Stimulated activated CD8-positive, alpha-beta memory T cell treated with anti-CD3 and anti-CD28 coated beads, Interleukin-15, amount 100 ng/mL, for 24 hours (primary cell): ENCODE measurements around the gene SEZ6L2.
"Not testable (repeated sequence)": the region's sequence is repeated elsewhere in the genome, so short reads cannot be mapped to it uniquely, and the experiment has no call there.

Experiments used
- DNase-seq: peaks from one replicate; pipeline ENCODE4 v3.0.0-alpha.2; 2020; ENCODE audit warnings: low read depth

Gene SEZ6L2

GRCh38 chr16:29909851-29910250 is 10.5 kb upstream of the SEZ6L2 start:
- not testable (repeated sequence) for DNase-seq

GRCh38 chr16:29909391-29909790 is 10.0 kb upstream of the SEZ6L2 start:
- DNase-seq: no peak

GRCh38 chr16:29908719-29909220 is 9.4 kb upstream of the SEZ6L2 start:
- no peak for DNase-seq

- DNase-seq: no peak
Measured at GRCh38 chr16:29907973-29908372, 8.6 kb upstream of the SEZ6L2 start.

GRCh38 chr16:29906520-29907244 is 7.3 kb upstream of the SEZ6L2 start:
- no peak for DNase-seq

- no peak for DNase-seq
Measured at GRCh38 chr16:29905668-29906067, 6.3 kb upstream of the SEZ6L2 start.

- DNase-seq: no peak
Measured at GRCh38 chr16:29904947-29905346, 5.6 kb upstream of the SEZ6L2 start.

- DNase-seq: no peak
Measured at GRCh38 chr16:29903590-29903989, 4.2 kb upstream of the SEZ6L2 start.

- no peak for DNase-seq
Measured at GRCh38 chr16:29901607-29901945, 2.2 kb upstream of the SEZ6L2 start.

GRCh38 chr16:29900888-29901606 is 1.7 kb upstream of the SEZ6L2 start:
- DNase-seq: no peak

- DNase-seq: peak; percentile 47
Measured at GRCh38 chr16:29900102-29900887, 945 bp upstream of the SEZ6L2 start, which contains the start of gene ASPHD1. Gene ASPHD1, plus strand, starts transcription at chr16:29900488. Its CDS starts 484 bp downstream, at chr16:29900972.

GRCh38 chr16:29898804-29899515 is 390 bp downstream of the SEZ6L2 start:
- no peak for DNase-seq

- no peak for DNase-seq
Measured at GRCh38 chr16:29898135-29898803, 1.1 kb downstream of the SEZ6L2 start.

GRCh38 chr16:29897333-29897732 is 2.0 kb downstream of the SEZ6L2 start:
- no peak for DNase-seq

GRCh38 chr16:29896841-29897240 is 2.5 kb downstream of the SEZ6L2 start:
- no peak for DNase-seq

GRCh38 chr16:29894352-29894751 is 5.0 kb downstream of the SEZ6L2 start:
- DNase-seq: no peak

- DNase-seq: no peak
Measured at GRCh38 chr16:29893553-29893952, 5.8 kb downstream of the SEZ6L2 start.

- DNase-seq: no peak
Measured at GRCh38 chr16:29892458-29892813, 6.9 kb downstream of the SEZ6L2 start.

- DNase-seq: no peak
Measured at GRCh38 chr16:29891525-29892457, 7.6 kb downstream of the SEZ6L2 start.

GRCh38 chr16:29889372-29889771 is 10.0 kb downstream of the SEZ6L2 start:
- not testable (repeated sequence) for DNase-seq
